GM23248 (cell line): ENCODE data around the gene L1TD1.
"Not testable (repeated sequence)": the region's sequence is repeated elsewhere in the genome, so short reads cannot be mapped to it uniquely, and the experiment has no call there.

ENCODE experiments used
- EZH2 ChIP-seq: fragments of 200-600 bp; sonication (generic); IDR thresholded peaks from 2 replicates; pipeline ENCODE4 v1.6.1; 2018; ENCODE audit warnings: antibody characterized with exemption, mild to moderate bottlenecking; ENCODE audit not compliant: insufficient read depth, poor library complexity, severe bottlenecking
- EZH2phosphoT487 ChIP-seq: fragments of 200-600 bp; sonication (generic); IDR thresholded peaks from 2 replicates; pipeline ENCODE4 v1.6.1; 2018; ENCODE audit warnings: antibody characterized with exemption, moderate library complexity, mild to moderate bottlenecking, low read depth; ENCODE audit not compliant: insufficient read depth

DNA sequence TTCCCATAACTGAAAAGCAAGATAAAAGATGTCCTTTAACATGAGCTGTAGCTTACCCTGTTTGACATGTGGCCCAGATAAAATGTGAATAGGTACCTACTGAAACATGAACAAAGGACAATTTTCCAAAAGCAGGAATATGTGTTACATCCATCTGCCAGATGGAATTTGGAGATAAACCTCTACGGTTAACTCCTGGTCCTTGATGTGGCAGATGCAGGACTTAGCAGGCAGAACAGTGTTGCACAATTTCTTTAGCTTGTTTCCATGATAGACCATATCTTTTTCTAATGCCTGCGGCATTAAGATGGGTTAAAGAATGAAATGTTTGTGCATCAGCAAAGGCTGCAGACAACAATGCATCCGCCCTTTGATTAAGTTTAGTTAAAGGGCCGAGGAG lies 14.6 kb upstream of the L1TD1 start:
- not testable (repeated sequence) for TF ChIP-seq EZH2, EZH2phosphoT487
